ENCODE data around the gene NPBWR2.

Gene NPBWR2

GRCh38 chr20:64070244-64070993 lies 36.9 kb downstream of the NPBWR2 start:
- peaks cover 11% of the 10 kb centered on the region for H3K4me1 ChIP-seq (ENCODE audit: control insufficient read depth, insufficient read depth, low read length)
- H3K9ac ChIP-seq (ENCODE audit: low read depth, low read length): no peak overlapping the region
- H3K4me2 ChIP-seq (ENCODE audit: low read length): no peak overlapping the region
- no peaks in the 10 kb centered on the region for H3K9me3 ChIP-seq (replicated peaks; ENCODE audit: low read length)
- H3K27me3 ChIP-seq (ENCODE audit: control insufficient read depth, insufficient read depth, low read length): no peaks in the 10 kb centered on the region
- H3K36me3 ChIP-seq (ENCODE audit: insufficient read depth, low read length): peaks cover 4% of the 10 kb centered on the region
- H3K4me3 ChIP-seq (ENCODE audit: low read length): no peak overlapping the region

GRCh38 chr20:64069614-64070243 lies 37.6 kb downstream of the NPBWR2 start:
- H3K36me3 ChIP-seq (ENCODE audit: insufficient read depth, low read length): peaks cover 4% of the 10 kb centered on the region
- H3K27me3 ChIP-seq (ENCODE audit: control insufficient read depth, insufficient read depth, low read length): no peaks in the 10 kb centered on the region
- no peak overlapping the region for H3K4me2 ChIP-seq (ENCODE audit: low read length)
- H3K9ac ChIP-seq (ENCODE audit: low read depth, low read length): no peak overlapping the region
- no peaks in the 10 kb centered on the region for H3K9me3 ChIP-seq (replicated peaks; ENCODE audit: low read length)
- peaks cover 14% of the 10 kb centered on the region for H3K4me1 ChIP-seq (ENCODE audit: control insufficient read depth, insufficient read depth, low read length)
- H3K4me3 ChIP-seq (ENCODE audit: low read length): no peak overlapping the region

GRCh38 chr20:64069209-64069613 lies 38.2 kb downstream of the NPBWR2 start:
- no peak overlapping the region for H3K9ac ChIP-seq (ENCODE audit: low read depth, low read length)
- no peak overlapping the region for H3K4me2 ChIP-seq (ENCODE audit: low read length)
- H3K4me1 ChIP-seq (ENCODE audit: control insufficient read depth, insufficient read depth, low read length): peaks cover 19% of the 10 kb centered on the region
- H3K9me3 ChIP-seq (replicated peaks; ENCODE audit: low read length): no peaks in the 10 kb centered on the region
- H3K27me3 ChIP-seq (ENCODE audit: control insufficient read depth, insufficient read depth, low read length): no peaks in the 10 kb centered on the region
- H3K36me3 ChIP-seq (ENCODE audit: insufficient read depth, low read length): peaks cover 4% of the 10 kb centered on the region
- H3K4me3 ChIP-seq (ENCODE audit: low read length): no peak overlapping the region

- Histone ChIP-seq H3K9ac (ENCODE audit: low read depth, low read length) (no peak overlapping the region), H3K27me3 (ENCODE audit: control insufficient read depth, insufficient read depth, low read length) (no peaks in the 10 kb centered on the region), H3K9me3 (replicated peaks; ENCODE audit: low read length) (no peaks in the 10 kb centered on the region), H3K4me2 (ENCODE audit: low read length) (no peak overlapping the region), H3K4me1 (ENCODE audit: control insufficient read depth, insufficient read depth, low read length) (peaks cover 25% of the 10 kb centered on the region), H3K36me3 (ENCODE audit: insufficient read depth, low read length) (peaks cover 4% of the 10 kb centered on the region), H3K4me3 (ENCODE audit: low read length) (no peak overlapping the region)
Observed at GRCh38 chr20:64068386-64069208, 38.8 kb downstream of the NPBWR2 start.

- H3K36me3 ChIP-seq (ENCODE audit: insufficient read depth, low read length): no peaks in the 10 kb centered on the region
- no peak overlapping the region for H3K9ac ChIP-seq (ENCODE audit: low read depth, low read length)
- H3K9me3 ChIP-seq (replicated peaks; ENCODE audit: low read length): no peaks in the 10 kb centered on the region
- H3K4me3 ChIP-seq (ENCODE audit: low read length): no peak overlapping the region
- H3K4me1 ChIP-seq (ENCODE audit: control insufficient read depth, insufficient read depth, low read length): peaks cover 25% of the 10 kb centered on the region
- H3K27me3 ChIP-seq (ENCODE audit: control insufficient read depth, insufficient read depth, low read length): no peaks in the 10 kb centered on the region
- no peak overlapping the region for H3K4me2 ChIP-seq (ENCODE audit: low read length)
Observed at GRCh38 chr20:64067733-64068307, 39.5 kb downstream of the NPBWR2 start.

GRCh38 chr20:64067005-64067632 lies 40.2 kb downstream of the NPBWR2 start:
- Histone ChIP-seq H3K27me3 (ENCODE audit: control insufficient read depth, insufficient read depth, low read length) (no peaks in the 10 kb centered on the region), H3K4me3 (ENCODE audit: low read length) (no peak overlapping the region), H3K4me1 (ENCODE audit: control insufficient read depth, insufficient read depth, low read length) (peaks cover 31% of the 10 kb centered on the region), H3K36me3 (ENCODE audit: insufficient read depth, low read length) (no peaks in the 10 kb centered on the region), H3K9ac (ENCODE audit: low read depth, low read length) (no peak overlapping the region), H3K4me2 (ENCODE audit: low read length) (no peak overlapping the region), H3K9me3 (replicated peaks; ENCODE audit: low read length) (no peaks in the 10 kb centered on the region)

GRCh38 chr20:64065974-64066343 lies 41.4 kb downstream of the NPBWR2 start:
- H3K36me3 ChIP-seq (ENCODE audit: insufficient read depth, low read length): no peaks in the 10 kb centered on the region
- H3K4me1 ChIP-seq (ENCODE audit: control insufficient read depth, insufficient read depth, low read length): peaks cover 33% of the 10 kb centered on the region
- no peaks in the 10 kb centered on the region for H3K9me3 ChIP-seq (replicated peaks; ENCODE audit: low read length)
- H3K27me3 ChIP-seq (ENCODE audit: control insufficient read depth, insufficient read depth, low read length): no peaks in the 10 kb centered on the region
- peak overlapping the region; percentile 50 for H3K4me2 ChIP-seq (ENCODE audit: low read length)
- H3K9ac ChIP-seq (ENCODE audit: low read depth, low read length): no peak overlapping the region
- H3K4me3 ChIP-seq (ENCODE audit: low read length): no peak overlapping the region

GRCh38 chr20:64065062-64065973 lies 42.0 kb downstream of the NPBWR2 start:
- H3K36me3 ChIP-seq (ENCODE audit: insufficient read depth, low read length): no peaks in the 10 kb centered on the region
- no peaks in the 10 kb centered on the region for H3K27me3 ChIP-seq (ENCODE audit: control insufficient read depth, insufficient read depth, low read length)
- H3K4me2 ChIP-seq (ENCODE audit: low read length): peak overlapping the region; percentile 50
- H3K9ac ChIP-seq (ENCODE audit: low read depth, low read length): no peak overlapping the region
- H3K4me3 ChIP-seq (ENCODE audit: low read length): no peak overlapping the region
- no peaks in the 10 kb centered on the region for H3K9me3 ChIP-seq (replicated peaks; ENCODE audit: low read length)
- H3K4me1 ChIP-seq (ENCODE audit: control insufficient read depth, insufficient read depth, low read length): peaks cover 33% of the 10 kb centered on the region

GRCh38 chr20:64064145-64064698 lies 43.1 kb downstream of the NPBWR2 start:
- peaks cover 33% of the 10 kb centered on the region for H3K4me1 ChIP-seq (ENCODE audit: control insufficient read depth, insufficient read depth, low read length)
- peak overlapping the region; percentile 93 for H3K9ac ChIP-seq (ENCODE audit: low read depth, low read length)
- peak overlapping the region; percentile 94 for H3K4me3 ChIP-seq (ENCODE audit: low read length)
- no peaks in the 10 kb centered on the region for H3K27me3 ChIP-seq (ENCODE audit: control insufficient read depth, insufficient read depth, low read length)
- H3K4me2 ChIP-seq (ENCODE audit: low read length): peak overlapping the region; percentile 84
- H3K9me3 ChIP-seq (replicated peaks; ENCODE audit: low read length): no peaks in the 10 kb centered on the region
- no peaks in the 10 kb centered on the region for H3K36me3 ChIP-seq (ENCODE audit: insufficient read depth, low read length)

- peaks cover 33% of the 10 kb centered on the region for H3K4me1 ChIP-seq (ENCODE audit: control insufficient read depth, insufficient read depth, low read length)
- peak overlapping the region; percentile 93 for H3K9ac ChIP-seq (ENCODE audit: low read depth, low read length)
Observed at GRCh38 chr20:64063389-64064144, 43.8 kb downstream of the NPBWR2 start.

More at GRCh38 chr20:64063389-64064144, 43.8 kb downstream of the NPBWR2 start:
- H3K4me3 ChIP-seq (ENCODE audit: low read length): peak overlapping the region; percentile 94
- no peaks in the 10 kb centered on the region for H3K9me3 ChIP-seq (replicated peaks; ENCODE audit: low read length)
- no peaks in the 10 kb centered on the region for H3K27me3 ChIP-seq (ENCODE audit: control insufficient read depth, insufficient read depth, low read length)
- H3K36me3 ChIP-seq (ENCODE audit: insufficient read depth, low read length): no peaks in the 10 kb centered on the region
- peak overlapping the region; percentile 84 for H3K4me2 ChIP-seq (ENCODE audit: low read length)
